ENCODE data around the gene ADGRA3. TPM values are rescaled to one million over a fixed set of nuclear protein-coding genes. Genes with fewer than 3 reads are reported as not detected.

Gene ADGRA3
- total and polyA plus RNA-seq, 2 experiments from 2014 or later: 16.2 to 73.9 TPM

DNA sequence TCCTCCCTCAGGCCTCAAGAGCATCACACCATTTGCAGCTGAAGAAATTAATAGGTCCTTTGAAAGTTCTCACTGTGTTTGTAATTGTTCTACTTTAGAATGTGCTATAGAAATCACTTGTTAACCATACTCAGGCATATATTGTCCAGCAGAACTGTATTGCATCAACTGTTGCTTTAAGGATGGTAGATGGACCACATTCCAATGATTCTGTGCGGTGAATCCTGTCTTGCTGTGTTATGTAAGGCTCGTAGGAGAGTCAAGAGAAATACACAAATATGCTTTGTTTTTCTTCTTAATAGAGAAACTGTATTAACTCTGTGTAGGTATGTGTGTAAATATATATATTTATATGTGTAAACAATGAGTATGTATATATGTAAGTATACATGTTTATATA lies 6.3 kb upstream of the ADGRA3 start:
- Histone ChIP-seq H3K4me3 (no peak overlapping the region), H3K4me2 (no peak overlapping the region), H3F3A (replicated peaks; ENCODE audit: low read depth) (no peaks in the 10 kb centered on the region), H3K27me3 (ENCODE audit: insufficient read depth) (no peaks in the 10 kb centered on the region), H3K4me1 (ENCODE audit: insufficient read depth) (peaks cover 9% of the 10 kb centered on the region), H3K36me3 (ENCODE audit: insufficient read depth) (no peaks in the 10 kb centered on the region), H3K79me2 (replicated peaks; ENCODE audit: insufficient read depth) (no peaks in the 10 kb centered on the region), H3K9me2 (ENCODE audit: insufficient read depth) (no peaks in the 10 kb centered on the region; the same call in 1 of the 2 replicates), H2AFZ (no peak overlapping the region), H3K27ac (ENCODE audit: low read depth) (no peak overlapping the region), H4K20me1 (replicated peaks; ENCODE audit: insufficient read depth) (no peaks in the 10 kb centered on the region)
- H3K4me3 Mint-ChIP-seq: no peak overlapping the region
- DNase-seq (ENCODE audit: low spot score) (no peak), ATAC-seq (no peak)
- no peak overlapping the region for H3K27ac Mint-ChIP-seq
- H3K36me3 Mint-ChIP-seq (ENCODE audit: low read depth): peaks cover 7% of the 10 kb centered on the region; the same call in 2 of the 3 replicates
- peaks cover 9% of the 10 kb centered on the region for H3K9me3 Mint-ChIP-seq
- peaks cover 3% of the 10 kb centered on the region for H3K27me3 Mint-ChIP-seq (ENCODE audit: insufficient read depth, low read depth, poor library complexity)
- TF ChIP-seq CREB1 (CRISPR knock-in tag; IDR thresholded peaks at IDR 0.05; ENCODE audit: low read depth) (no peak), POLR2AphosphoS5 (IDR thresholded peaks at IDR 0.05; ENCODE audit: low read depth) (no peak), REST (IDR thresholded peaks at IDR 0.05; ENCODE audit: unreplicated experiment) (no peak), EZH2phosphoT487 (IDR thresholded peaks at IDR 0.05; ENCODE audit: unreplicated experiment) (no peak), STAT1 (IDR thresholded peaks at IDR 0.05; ENCODE audit: unreplicated experiment) (no peak), ZNF114 (CRISPR knock-in tag; IDR thresholded peaks at IDR 0.05) (no peak), ZNF331 (CRISPR knock-in tag; IDR thresholded peaks at IDR 0.05; ENCODE audit: low read depth) (no peak), JUNB (IDR thresholded peaks at IDR 0.05; ENCODE audit: unreplicated experiment) (no peak), NANOG (IDR thresholded peaks at IDR 0.05; ENCODE audit: borderline replicate concordance) (no peak), EZH2 (IDR thresholded peaks at IDR 0.05; ENCODE audit: low read depth, unreplicated experiment) (no peak)
- TF ChIP-seq, protein P1, sequence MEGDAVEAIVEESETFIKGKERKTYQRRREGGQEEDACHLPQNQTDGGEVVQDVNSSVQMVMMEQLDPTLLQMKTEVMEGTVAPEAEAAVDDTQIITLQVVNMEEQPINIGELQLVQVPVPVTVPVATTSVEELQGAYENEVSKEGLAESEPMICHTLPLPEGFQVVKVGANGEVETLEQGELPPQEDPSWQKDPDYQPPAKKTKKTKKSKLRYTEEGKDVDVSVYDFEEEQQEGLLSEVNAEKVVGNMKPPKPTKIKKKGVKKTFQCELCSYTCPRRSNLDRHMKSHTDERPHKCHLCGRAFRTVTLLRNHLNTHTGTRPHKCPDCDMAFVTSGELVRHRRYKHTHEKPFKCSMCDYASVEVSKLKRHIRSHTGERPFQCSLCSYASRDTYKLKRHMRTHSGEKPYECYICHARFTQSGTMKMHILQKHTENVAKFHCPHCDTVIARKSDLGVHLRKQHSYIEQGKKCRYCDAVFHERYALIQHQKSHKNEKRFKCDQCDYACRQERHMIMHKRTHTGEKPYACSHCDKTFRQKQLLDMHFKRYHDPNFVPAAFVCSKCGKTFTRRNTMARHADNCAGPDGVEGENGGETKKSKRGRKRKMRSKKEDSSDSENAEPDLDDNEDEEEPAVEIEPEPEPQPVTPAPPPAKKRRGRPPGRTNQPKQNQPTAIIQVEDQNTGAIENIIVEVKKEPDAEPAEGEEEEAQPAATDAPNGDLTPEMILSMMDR (conservative IDR thresholded peaks at IDR 0.05; ENCODE audit: low read depth in 2 of 2): no peak
- TF ChIP-seq, protein P2, sequence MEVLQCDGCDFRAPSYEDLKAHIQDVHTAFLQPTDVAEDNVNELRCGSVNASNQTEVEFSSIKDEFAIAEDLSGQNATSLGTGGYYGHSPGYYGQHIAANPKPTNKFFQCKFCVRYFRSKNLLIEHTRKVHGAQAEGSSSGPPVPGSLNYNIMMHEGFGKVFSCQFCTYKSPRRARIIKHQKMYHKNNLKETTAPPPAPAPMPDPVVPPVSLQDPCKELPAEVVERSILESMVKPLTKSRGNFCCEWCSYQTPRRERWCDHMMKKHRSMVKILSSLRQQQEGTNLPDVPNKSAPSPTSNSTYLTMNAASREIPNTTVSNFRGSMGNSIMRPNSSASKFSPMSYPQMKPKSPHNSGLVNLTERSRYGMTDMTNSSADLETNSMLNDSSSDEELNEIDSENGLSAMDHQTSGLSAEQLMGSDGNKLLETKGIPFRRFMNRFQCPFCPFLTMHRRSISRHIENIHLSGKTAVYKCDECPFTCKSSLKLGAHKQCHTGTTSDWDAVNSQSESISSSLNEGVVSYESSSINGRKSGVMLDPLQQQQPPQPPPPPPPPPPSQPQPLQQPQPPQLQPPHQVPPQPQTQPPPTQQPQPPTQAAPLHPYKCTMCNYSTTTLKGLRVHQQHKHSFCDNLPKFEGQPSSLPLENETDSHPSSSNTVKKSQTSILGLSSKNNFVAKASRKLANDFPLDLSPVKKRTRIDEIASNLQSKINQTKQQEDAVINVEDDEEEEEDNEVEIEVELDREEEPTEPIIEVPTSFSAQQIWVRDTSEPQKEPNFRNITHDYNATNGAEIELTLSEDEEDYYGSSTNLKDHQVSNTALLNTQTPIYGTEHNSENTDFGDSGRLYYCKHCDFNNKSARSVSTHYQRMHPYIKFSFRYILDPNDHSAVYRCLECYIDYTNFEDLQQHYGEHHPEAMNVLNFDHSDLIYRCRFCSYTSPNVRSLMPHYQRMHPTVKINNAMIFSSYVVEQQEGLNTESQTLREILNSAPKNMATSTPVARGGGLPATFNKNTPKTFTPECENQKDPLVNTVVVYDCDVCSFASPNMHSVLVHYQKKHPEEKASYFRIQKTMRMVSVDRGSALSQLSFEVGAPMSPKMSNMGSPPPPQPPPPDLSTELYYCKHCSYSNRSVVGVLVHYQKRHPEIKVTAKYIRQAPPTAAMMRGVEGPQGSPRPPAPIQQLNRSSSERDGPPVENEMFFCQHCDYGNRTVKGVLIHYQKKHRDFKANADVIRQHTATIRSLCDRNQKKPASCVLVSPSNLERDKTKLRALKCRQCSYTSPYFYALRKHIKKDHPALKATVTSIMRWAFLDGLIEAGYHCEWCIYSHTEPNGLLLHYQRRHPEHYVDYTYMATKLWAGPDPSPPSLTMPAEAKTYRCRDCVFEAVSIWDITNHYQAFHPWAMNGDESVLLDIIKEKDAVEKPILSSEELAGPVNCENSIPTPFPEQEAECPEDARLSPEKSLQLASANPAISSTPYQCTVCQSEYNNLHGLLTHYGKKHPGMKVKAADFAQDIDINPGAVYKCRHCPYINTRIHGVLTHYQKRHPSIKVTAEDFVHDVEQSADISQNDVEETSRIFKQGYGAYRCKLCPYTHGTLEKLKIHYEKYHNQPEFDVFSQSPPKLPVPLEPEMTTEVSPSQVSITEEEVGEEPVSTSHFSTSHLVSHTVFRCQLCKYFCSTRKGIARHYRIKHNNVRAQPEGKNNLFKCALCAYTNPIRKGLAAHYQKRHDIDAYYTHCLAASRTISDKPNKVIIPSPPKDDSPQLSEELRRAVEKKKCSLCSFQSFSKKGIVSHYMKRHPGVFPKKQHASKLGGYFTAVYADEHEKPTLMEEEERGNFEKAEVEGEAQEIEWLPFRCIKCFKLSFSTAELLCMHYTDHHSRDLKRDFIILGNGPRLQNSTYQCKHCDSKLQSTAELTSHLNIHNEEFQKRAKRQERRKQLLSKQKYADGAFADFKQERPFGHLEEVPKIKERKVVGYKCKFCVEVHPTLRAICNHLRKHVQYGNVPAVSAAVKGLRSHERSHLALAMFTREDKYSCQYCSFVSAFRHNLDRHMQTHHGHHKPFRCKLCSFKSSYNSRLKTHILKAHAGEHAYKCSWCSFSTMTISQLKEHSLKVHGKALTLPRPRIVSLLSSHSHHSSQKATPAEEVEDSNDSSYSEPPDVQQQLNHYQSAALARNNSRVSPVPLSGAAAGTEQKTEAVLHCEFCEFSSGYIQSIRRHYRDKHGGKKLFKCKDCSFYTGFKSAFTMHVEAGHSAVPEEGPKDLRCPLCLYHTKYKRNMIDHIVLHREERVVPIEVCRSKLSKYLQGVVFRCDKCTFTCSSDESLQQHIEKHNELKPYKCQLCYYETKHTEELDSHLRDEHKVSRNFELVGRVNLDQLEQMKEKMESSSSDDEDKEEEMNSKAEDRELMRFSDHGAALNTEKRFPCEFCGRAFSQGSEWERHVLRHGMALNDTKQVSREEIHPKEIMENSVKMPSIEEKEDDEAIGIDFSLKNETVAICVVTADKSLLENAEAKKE (CRISPR knock-in tag; IDR thresholded peaks at IDR 0.05): no peak
- TF ChIP-seq, protein P3, sequence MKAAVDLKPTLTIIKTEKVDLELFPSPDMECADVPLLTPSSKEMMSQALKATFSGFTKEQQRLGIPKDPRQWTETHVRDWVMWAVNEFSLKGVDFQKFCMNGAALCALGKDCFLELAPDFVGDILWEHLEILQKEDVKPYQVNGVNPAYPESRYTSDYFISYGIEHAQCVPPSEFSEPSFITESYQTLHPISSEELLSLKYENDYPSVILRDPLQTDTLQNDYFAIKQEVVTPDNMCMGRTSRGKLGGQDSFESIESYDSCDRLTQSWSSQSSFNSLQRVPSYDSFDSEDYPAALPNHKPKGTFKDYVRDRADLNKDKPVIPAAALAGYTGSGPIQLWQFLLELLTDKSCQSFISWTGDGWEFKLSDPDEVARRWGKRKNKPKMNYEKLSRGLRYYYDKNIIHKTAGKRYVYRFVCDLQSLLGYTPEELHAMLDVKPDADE (IDR thresholded peaks at IDR 0.05): no peak
- peaks cover 13% of the 10 kb centered on the region for H3K4me1 Mint-ChIP-seq

All from GM23338 (cell line).